ENCODE data around the gene STEAP3.
A peak's percentile ranks its signal among the peaks of the same experiment; 100 is the strongest.
"Not testable (repeated sequence)": the region's sequence is repeated elsewhere in the genome, so short reads cannot be mapped to it uniquely, and the experiment has no call there.

Gene STEAP3

GRCh38 chr2:119264781-119265692, 41.4 kb downstream of the STEAP3 start:
- no peak for DNase-seq (ENCODE audit: low spot score)

GRCh38 chr2:119265693-119266066, 42.0 kb downstream of the STEAP3 start:
- no peak for DNase-seq (ENCODE audit: low spot score)

GRCh38 chr2:119266091-119266589, 42.5 kb downstream of the STEAP3 start:
- DNase-seq (ENCODE audit: low spot score): no peak

DNA sequence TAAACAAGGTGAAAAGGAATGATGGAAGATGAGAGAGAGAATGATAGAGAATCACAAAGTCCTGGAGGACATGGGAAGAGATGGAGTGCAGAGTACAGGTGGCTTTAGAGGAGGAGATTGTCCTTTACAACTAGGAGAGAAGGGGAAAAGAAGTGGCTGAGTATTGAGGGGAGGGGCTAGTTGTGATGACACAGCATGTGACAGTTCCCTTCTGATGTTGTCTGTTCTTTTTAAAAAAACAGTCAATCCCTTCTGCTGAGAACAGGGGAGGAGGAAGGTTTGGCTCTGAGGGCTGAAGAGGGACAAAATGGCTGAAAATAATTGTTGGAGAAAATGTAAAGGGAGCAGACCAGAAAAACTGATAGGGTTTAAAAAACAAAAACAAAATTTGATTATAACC, 44.0 kb downstream of the STEAP3 start:
- no peak for DNase-seq (ENCODE audit: low spot score)

DNA sequence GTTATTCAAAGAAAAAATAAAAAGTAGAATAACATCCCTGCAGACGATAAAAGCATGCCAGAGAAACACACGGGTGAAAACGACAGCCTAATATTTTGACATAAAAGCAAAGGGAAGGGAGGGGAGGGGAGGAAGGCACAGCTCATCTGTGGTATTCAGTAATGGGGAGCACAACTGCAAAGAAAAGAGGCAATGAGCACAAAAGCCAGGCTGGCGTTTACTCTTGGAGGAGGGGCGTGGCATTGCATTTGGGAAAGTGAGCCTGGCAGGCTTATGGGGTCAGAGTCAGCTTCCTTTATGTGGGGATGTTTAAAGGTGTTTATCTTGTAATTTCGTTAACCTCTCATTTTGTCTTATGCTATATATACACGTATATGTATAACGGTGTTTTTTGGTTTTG, 53.2 kb downstream of the STEAP3 start:
- no peak for DNase-seq (ENCODE audit: low spot score)

DNA sequence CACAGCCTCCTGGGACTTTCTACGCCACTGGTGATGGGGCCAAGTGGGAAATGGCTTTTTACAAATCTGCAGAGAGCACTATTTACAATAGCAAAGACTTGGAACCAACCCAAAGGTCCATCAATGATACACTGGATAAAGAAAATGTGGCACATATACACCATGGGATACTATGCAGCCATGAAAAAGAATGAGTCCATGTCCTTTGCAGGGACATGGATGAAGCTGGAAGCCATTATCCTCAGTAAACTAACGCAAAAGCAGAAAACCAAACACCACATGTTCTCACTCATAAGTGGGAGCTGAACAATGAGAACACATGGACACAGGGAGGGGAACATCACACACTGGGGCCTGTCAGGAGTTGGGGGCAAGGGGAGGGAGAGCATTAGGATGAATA, 54.8 kb downstream of the STEAP3 start:
- DNase-seq (ENCODE audit: low spot score): not testable (repeated sequence)

- no peak for DNase-seq (ENCODE audit: low spot score)
These were observed 55.3 kb downstream of the STEAP3 start for GRCh38 chr2:119278946-119279345.

DNA sequence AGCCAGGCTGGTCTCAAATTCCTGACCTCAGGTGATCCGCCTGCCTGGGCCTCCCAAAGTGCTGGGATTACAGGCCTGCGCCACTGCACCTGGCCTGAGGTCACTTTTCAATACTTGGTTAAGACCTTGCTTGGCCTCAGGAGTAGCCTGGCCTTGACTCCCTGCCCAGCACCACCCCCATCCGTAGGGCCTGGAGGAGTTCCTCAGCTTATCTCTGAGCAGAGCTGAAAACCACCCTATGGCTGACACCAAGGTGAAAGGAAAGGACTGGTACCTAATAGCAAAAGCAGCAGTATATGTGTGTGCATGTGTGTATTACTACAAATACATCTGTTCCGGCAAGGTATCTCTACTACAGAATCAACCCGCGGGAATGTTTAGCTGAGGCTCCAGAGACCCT, 56.0 kb downstream of the STEAP3 start:
- DNase-seq (ENCODE audit: low spot score): no peak

- no peak for DNase-seq (ENCODE audit: low spot score)
These were observed 57.0 kb downstream of the STEAP3 start for GRCh38 chr2:119280680-119281079.

DNA sequence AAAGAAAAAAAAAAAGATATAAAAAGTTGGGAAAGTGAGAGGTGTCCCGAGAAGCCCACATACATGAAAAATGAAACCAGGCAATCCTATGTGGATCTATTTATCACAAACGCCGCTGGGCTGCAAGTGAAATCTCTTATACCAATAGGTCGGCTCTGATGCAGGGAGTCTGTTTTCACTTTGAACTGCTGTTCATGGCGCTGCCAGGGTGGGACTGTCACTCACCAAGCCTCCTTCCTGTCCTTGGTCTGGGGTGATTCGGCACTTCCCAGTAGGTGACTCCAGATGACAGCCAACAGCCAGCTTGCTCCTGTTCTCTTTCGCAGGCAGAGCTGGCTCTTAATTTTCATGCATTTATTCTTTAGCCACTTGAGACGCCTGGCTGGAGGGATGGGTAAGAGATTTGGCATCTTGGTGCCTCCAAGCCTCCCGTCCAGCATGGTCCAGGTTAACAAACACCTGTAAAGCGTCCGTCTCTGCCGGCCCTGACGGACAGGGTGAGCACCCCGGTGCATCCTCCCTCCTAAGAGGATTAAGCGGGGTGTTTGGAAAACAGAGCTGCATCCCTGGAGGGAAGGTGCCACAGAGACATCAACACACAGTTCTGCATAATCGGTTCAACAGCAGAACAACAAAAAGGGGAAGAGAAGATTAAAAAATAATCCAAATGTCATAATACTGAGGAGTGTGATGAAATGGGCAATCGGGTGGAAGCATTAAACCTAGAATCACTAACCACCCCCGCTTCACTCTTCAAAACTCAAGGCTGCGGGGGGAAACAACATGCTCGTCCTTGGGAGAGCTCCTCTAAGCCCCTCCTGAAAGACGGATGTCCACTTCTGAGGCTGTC, 58.7 kb downstream of the STEAP3 start:
- no peak for DNase-seq (ENCODE audit: low spot score)

DNA sequence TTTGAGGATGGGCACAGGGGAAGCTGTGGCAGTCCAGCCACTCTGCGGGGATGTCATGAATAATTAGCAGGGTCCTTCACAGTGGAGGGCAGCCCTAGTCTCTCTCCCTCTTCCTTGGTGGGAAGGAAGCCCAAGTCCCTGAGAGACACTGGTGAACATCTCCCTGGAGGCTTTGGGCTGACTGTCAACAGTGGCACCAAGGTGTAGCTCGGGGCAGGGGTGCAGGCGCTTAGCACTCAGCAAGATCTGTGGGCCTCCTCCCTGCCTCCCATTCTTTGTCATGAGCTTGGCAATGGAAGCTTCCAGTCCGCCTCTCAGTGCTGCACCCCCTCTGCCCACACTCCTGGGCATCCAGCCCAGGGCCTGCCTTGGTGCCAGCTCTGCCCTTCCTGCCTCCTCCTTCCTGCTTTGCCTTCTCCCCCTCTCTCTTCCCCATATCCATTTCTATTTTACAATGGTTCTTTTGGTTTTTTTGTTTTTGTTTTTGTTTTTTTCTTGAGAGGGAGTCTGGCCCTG, 59.4 kb downstream of the STEAP3 start:
- DNase-seq (ENCODE audit: low spot score): no peak

GRCh38 chr2:119283873-119284331, 60.3 kb downstream of the STEAP3 start:
- DNase-seq (ENCODE audit: low spot score): no peak

GRCh38 chr2:119286661-119287060, 63.0 kb downstream of the STEAP3 start:
- no peak for DNase-seq (ENCODE audit: low spot score)

- DNase-seq (ENCODE audit: low spot score): no peak
These were observed 64.9 kb downstream of the STEAP3 start for GRCh38 chr2:119288576-119288975.

DNA sequence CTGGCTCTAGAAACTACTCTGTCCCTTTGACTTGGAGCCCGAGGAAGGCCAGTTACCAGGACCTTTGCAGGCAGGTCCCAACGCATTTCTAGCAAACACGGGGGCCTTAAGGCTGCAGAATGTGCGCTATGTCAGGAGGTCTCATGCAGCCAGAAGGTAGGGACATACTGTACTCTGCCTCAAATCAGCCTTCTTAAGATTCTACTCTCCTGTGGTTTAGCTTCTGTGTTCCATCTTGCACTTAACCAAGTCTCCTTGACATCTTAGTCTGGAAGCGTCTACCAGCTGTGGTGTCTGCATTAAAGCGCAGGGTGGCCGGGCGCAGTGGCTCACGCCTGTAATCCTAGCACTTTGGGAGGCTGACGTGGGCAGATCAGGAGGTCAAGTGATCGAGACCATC, 65.5 kb downstream of the STEAP3 start:
- DNase-seq (ENCODE audit: low spot score): no peak

DNA sequence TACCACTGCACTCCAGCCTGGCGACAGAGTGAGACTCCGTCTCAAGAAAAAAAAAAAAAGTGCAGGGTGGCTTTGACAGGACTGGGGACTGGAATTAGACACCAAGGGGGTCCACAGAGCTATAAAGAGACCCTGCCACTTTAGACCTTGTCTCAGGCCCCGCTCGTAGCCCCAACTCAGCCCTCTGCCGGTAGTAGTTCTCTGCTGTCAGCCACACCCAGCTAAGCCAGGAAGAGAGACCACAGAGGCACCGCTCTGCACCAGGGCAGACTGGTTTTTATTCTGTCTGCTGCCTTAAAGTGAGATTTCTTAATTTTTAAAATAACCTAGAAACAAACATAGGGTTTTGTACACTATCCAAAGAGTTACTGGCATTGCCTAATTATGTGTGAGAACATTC, 66.0 kb downstream of the STEAP3 start:
- no peak for DNase-seq (ENCODE audit: low spot score)

DNA sequence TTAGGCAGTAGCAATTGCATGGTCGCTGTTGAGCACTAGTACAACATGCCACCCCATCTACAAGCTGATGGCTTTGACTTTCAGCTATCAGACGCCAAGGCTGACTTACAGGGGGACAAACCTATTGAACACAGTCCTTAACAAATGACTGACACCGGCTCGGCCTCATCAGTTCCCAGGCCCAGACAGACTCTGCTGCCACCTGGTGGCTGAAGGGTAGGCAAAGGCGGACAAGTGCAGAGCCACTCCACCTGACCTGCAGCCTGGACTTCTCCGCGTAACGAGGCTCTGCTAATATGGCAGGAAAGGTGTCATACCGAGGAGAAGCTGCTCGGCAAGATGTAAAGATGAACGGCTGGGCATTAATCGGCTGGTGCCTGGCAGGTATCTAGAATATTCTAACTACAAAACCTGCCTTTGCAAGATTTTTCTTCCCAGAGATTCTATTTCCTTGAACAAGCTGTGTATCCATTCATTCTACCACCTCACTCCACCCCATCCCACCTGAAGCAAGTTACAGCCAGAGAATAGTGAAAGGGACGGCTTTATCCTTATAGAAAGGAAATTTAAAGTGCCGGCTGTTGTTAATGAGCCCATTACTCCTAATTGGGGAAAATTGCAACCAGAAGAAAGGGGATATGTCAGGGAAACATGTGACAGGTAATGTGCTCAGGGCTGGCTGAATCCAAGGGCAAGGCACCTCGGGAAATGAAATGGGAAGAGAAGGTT, 67.4 kb downstream of the STEAP3 start:
- peak; percentile 53 for DNase-seq (ENCODE audit: low spot score)

DNA sequence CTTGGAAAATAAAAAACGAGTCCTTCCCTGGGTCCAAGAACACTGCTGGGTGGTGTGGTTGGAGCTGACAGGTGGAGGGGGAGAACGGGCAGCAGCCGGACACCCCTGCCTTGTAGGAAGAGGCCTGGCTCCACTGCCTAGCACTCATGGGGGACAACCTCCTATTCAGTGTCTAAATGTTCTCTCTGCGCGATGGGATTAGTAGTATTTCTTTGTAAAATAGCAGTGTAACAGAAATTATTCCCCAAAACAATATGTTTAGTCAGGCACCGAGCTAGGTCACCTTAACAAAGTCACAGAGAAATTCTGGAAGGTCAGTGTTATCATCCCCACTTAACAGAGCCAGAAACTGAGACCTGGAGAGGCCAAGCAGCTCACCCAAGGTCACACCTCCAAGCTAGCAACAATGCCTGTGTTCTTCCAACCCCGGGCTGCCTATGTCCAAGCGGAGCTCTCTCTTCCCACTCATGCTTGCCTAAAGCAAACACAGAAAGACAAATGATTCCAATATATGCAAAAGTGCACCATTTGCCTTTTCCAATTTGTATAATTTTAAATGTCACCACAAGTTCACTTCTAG, 68.0 kb downstream of the STEAP3 start:
- no peak for DNase-seq (ENCODE audit: low spot score)

DNA sequence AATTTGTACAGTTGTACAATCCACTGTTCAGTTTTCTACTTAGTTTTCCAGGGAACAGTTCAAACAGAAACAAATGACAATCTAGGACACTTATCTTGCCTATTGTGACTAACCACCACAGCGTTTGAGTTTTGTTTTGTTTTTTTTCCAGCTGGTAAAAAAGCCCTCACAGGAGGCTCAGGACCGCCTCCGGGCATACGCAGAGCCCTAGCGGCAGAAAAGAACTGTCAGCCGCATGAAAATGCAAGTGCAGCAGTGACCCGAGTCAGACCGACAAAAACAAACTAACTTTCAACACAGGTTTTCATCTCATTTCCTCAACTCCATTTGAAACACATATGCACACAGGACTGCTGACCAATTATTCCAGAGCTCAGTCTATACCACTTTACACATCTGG, 68.6 kb downstream of the STEAP3 start:
- DNase-seq (ENCODE audit: low spot score): no peak

DNA sequence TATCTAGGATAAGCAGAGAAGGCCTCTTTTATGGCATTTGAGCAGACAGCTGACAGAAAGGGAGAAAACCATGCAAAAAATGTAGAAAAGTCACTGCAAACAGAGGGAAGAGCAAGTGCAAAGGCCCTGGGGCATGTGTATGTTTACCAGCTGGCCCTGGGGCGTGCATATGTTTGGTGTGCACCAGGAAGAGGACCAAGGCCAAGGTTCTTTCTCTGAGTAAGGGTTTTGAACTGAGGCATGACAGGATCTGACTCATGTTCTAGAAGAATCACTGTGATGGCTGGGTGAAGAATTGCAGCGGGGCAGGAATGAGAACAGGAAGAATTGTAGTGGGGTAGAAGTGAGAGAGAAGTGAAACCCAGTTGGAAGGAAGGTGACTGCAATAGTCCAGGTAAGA, 69.6 kb downstream of the STEAP3 start:
- no peak for DNase-seq (ENCODE audit: low spot score)

DNA sequence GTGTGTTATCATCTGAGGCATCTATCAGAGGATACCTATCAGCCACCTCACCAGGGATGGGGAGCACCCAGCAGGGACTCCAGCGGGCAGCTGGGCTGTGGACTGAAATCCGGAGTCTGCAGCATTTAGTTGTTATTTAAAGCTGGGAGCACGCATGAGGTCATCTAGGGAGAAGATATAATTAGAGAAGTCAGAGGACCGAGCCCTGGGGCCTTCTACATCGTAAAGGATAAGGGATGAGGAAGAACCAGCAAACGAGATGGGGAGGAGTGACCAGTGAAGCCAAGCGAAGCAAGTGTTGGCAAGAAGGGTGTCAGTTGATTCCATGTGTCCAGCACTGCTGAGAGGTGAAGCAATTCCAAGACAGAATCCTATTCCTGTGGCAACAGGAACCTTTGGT, 70.3 kb downstream of the STEAP3 start:
- DNase-seq (ENCODE audit: low spot score): no peak

DNA sequence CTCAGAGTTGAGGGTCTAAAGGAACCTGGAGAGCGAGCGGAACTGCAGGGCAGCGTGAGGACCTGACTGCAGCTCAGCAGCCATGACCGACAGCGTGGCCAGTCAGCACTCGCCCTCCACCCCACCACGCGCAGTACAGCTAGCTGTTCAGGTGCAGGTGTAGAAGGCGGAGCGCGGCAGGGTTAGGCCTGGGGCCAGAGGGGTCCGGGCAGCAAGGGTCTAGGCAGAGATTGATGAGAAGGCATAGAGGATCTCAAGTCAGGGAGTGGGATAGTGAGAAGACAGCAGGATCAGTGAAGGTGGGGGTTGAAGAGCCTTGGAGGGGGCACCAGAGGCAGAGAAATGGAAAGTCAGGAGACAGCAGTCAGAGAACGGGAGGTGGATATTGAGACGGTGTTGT, 71.0 kb downstream of the STEAP3 start:
- no peak for DNase-seq (ENCODE audit: low spot score)
